Stomach smooth muscle (tissue), 2 donors: ENCODE data around the gene FAM9A.

Experiments used
- H3K27ac ChIP-seq: one replicate; pipeline ENCODE4 v1.7.0; 2013; ENCODE audit warnings: mild to moderate bottlenecking, low read length, inconsistent platforms
- H3K27me3 ChIP-seq, 2 donors: one replicate each; pipeline ENCODE4 v1.7.0; 2013; ENCODE audit warnings: low read length in 2 of 2; ENCODE audit not compliant: insufficient read depth in 2 of 2, control insufficient read depth in 1 of 2
- H3K36me3 ChIP-seq, 2 donors: one replicate each; pipeline ENCODE4 v1.7.0; 2013; ENCODE audit warnings: low read length in 2 of 2; ENCODE audit not compliant: control insufficient read depth in 2 of 2, insufficient read depth in 2 of 2
- H3K4me1 ChIP-seq: one replicate; pipeline ENCODE4 v1.7.0; 2013; ENCODE audit warnings: low read length; ENCODE audit not compliant: control insufficient read depth, insufficient read depth
- H3K4me3 ChIP-seq, 2 donors: one replicate each; pipeline ENCODE4 v1.7.0; 2013; ENCODE audit warnings: low read length in 2 of 2
- H3K9ac ChIP-seq, 2 donors: one replicate each; pipeline ENCODE4 v1.7.0; 2013; ENCODE audit warnings: low read length in 2 of 2, mild to moderate bottlenecking in 1 of 2
- H3K9me3 ChIP-seq, 2 donors: one replicate each; pipeline ENCODE4 v1.7.0; 2013; ENCODE audit warnings: low read length in 2 of 2; ENCODE audit not compliant: control insufficient read depth in 2 of 2
- donor health status: healthy.
- donor health status: Pancreatic carcinoma.

The FAM9A gene

GRCh38 chrX:8841911-8842310 lies 40.7 kb upstream of the FAM9A start:
- H3K4me3 ChIP-seq: no peak overlapping the region
- no peaks in the 10 kb centered on the region for H3K36me3 ChIP-seq
- H3K4me1 ChIP-seq: no peaks in the 10 kb centered on the region
- H3K27me3 ChIP-seq: peaks cover 0 to 6% of the 10 kb centered on the region in 2 donors
- H3K27ac ChIP-seq: no peak overlapping the region
- no peak overlapping the region for H3K9ac ChIP-seq
- peaks cover 0 to 4% of the 10 kb centered on the region in 2 donors for H3K9me3 ChIP-seq

GRCh38 chrX:8834392-8834791 lies 33.2 kb upstream of the FAM9A start:
- H3K36me3 ChIP-seq: no peaks in the 10 kb centered on the region
- H3K9me3 ChIP-seq: peaks cover 0 to 4% of the 10 kb centered on the region in 2 donors
- no peak overlapping the region for H3K27ac ChIP-seq
- H3K9ac ChIP-seq: no peak overlapping the region
- H3K4me3 ChIP-seq: no peak overlapping the region
- peaks cover 0 to 6% of the 10 kb centered on the region in 2 donors for H3K27me3 ChIP-seq
- H3K4me1 ChIP-seq: no peaks in the 10 kb centered on the region

DNA sequence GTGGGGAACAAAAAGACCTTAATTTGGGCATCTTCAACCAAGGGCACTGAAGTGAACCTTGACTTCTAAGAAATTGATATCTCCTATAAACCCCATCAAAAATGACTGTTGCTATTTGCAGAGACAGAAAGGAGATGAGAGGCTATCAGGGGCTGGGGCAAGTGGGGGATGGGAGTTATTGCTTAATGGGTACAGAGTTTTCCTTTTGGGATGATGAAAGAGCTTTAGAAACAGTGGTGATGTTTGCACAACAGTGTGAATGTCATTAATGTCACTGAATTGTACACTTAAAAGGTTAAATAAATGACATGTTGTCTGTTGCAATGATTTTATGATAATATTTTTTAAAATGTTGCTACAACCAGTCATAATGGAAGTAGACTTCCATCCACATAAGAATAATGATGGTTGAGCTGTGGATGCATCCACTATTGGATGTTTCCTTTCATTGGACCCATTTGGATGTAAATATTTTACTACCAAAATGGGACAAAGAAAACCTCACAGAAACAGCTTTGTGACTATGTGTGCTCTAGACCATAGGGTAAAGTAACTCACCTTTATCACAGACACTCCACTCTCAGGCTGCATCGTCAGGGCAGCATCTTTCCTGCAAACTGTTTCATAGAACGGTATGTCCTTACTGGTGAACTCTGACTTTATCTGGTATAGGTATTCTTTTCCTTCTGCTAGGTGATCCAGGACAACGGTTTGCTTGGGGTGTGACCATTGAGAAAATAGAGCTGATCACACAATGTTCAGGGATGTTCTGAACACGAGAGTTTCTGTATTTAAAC lies 31.6 kb upstream of the FAM9A start:
- Histone ChIP-seq H3K27ac (no peak overlapping the region), H3K9ac (no peak overlapping the region), H3K36me3 (no peaks in the 10 kb centered on the region), H3K27me3 (no peaks in the 10 kb centered on the region), H3K9me3 (peaks cover 0 to 4% of the 10 kb centered on the region in 2 donors), H3K4me1 (no peaks in the 10 kb centered on the region), H3K4me3 (no peak overlapping the region)

GRCh38 chrX:8823698-8824097 lies 22.5 kb upstream of the FAM9A start:
- H3K27me3 ChIP-seq: no peaks in the 10 kb centered on the region

DNA sequence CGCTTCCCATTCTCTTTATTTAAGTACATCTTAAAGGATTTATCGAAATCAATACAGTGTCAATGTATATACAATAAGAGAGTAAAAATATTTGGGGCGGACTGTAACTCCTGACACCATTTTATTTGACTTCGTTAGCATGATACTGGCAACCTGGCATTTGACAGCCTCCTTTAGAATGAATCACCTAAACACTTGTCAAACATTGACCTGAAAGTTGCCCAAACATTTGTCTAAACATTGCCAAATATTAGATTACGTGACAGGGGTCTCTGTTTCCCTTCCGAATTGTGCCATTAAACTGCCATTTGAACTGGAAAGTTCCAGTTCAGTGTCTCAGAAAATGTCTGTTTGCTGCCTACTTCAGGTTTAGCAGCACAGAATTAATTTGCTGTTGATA lies 20.8 kb upstream of the FAM9A start:
- no peak overlapping the region for H3K27ac ChIP-seq
- H3K9ac ChIP-seq: no peak overlapping the region
- H3K9me3 ChIP-seq: no peaks in the 10 kb centered on the region
- no peaks in the 10 kb centered on the region for H3K27me3 ChIP-seq
- no peaks in the 10 kb centered on the region for H3K36me3 ChIP-seq
- H3K4me1 ChIP-seq: no peaks in the 10 kb centered on the region
- H3K4me3 ChIP-seq: no peak overlapping the region

More at GRCh38 chrX:8823698-8824097, 22.5 kb upstream of the FAM9A start:
- Histone ChIP-seq H3K4me3 (no peak overlapping the region), H3K4me1 (no peaks in the 10 kb centered on the region), H3K9ac (no peak overlapping the region), H3K36me3 (no peaks in the 10 kb centered on the region), H3K9me3 (no peaks in the 10 kb centered on the region), H3K27ac (no peak overlapping the region)

- Histone ChIP-seq H3K9ac (no peak overlapping the region), H3K4me3 (no peak overlapping the region), H3K4me1 (no peaks in the 10 kb centered on the region), H3K9me3 (no peaks in the 10 kb centered on the region), H3K27ac (no peak overlapping the region), H3K27me3 (no peaks in the 10 kb centered on the region), H3K36me3 (no peaks in the 10 kb centered on the region)
These were observed 19.8 kb upstream of the FAM9A start for GRCh38 chrX:8820910-8821527.

DNA sequence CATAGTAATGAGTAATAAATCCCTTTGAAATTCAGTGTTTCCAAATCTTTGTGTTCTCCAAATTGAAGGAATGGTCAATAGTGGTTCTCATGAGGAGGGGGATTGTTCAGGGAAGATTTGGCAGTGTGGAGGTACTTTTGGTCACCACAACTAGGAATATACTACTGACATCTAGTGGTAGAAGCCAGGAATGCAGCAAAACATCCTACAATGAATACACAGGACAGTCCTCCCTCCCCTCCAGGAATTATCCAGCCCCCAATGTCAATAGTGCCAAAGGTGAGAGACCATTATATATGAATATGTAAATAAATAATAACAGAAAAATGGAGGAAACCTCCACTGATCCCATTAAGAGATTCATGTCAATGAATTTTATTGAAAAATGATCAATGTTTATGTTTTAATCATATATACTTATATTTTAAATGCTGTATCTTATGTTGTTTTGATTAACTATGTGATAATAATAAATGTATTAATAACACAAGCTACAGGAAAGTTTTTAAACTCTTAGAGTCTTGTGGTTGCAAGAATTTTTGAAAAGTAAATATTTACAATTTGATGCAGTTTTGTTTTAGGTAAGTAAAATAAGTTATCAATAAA lies 14.4 kb upstream of the FAM9A start:
- Histone ChIP-seq H3K4me1 (no peaks in the 10 kb centered on the region), H3K4me3 (no peak overlapping the region), H3K9me3 (no peaks in the 10 kb centered on the region), H3K27ac (no peak overlapping the region), H3K36me3 (no peaks in the 10 kb centered on the region), H3K27me3 (peaks cover 0 to 2% of the 10 kb centered on the region in 2 donors), H3K9ac (no peak overlapping the region)

GRCh38 chrX:8813036-8813435 lies 11.9 kb upstream of the FAM9A start:
- Histone ChIP-seq H3K36me3 (no peaks in the 10 kb centered on the region), H3K9me3 (no peaks in the 10 kb centered on the region), H3K4me1 (no peaks in the 10 kb centered on the region), H3K27me3 (peaks cover 0 to 5% of the 10 kb centered on the region in 2 donors), H3K27ac (no peak overlapping the region), H3K9ac (no peak overlapping the region), H3K4me3 (no peak overlapping the region)

- H3K27me3 ChIP-seq: peaks cover 0 to 6% of the 10 kb centered on the region in 2 donors
- H3K9me3 ChIP-seq: no peaks in the 10 kb centered on the region
- H3K27ac ChIP-seq: no peak overlapping the region
- H3K4me1 ChIP-seq: no peaks in the 10 kb centered on the region
- H3K9ac ChIP-seq: no peak overlapping the region
- H3K4me3 ChIP-seq: no peak overlapping the region
- H3K36me3 ChIP-seq: no peaks in the 10 kb centered on the region
These were observed 10.4 kb upstream of the FAM9A start for GRCh38 chrX:8811611-8812010.

GRCh38 chrX:8808661-8809060 lies 7.5 kb upstream of the FAM9A start:
- Histone ChIP-seq H3K9me3 (no peaks in the 10 kb centered on the region), H3K4me1 (no peaks in the 10 kb centered on the region), H3K9ac (no peak overlapping the region), H3K36me3 (no peaks in the 10 kb centered on the region), H3K27ac (no peak overlapping the region), H3K27me3 (peaks cover 0 to 6% of the 10 kb centered on the region in 2 donors), H3K4me3 (no peak overlapping the region)

DNA sequence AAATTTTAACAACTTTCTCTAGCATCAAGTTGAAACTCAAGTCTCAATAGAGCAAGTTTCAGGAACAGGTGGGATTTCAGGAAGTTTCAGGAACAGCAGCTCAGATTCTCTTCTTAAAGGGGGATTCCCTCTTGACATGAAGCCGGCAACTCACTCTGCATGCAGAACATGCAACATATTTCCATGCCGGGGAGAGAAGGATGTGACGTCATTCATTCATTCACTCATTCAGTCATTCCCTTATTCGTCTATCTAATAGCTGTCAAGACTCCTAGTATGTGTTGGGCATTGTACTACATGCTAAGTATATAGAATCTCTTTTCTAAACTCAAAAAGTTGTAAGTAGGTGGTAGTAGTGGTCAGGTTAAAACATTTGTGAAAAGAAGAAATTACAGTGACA lies 4.8 kb upstream of the FAM9A start:
- H3K4me1 ChIP-seq: no peaks in the 10 kb centered on the region
- no peaks in the 10 kb centered on the region for H3K36me3 ChIP-seq
- no peak overlapping the region for H3K27ac ChIP-seq
- no peak overlapping the region for H3K4me3 ChIP-seq
- peaks cover 0 to 9% of the 10 kb centered on the region in 2 donors for H3K27me3 ChIP-seq
- no peaks in the 10 kb centered on the region for H3K9me3 ChIP-seq
- H3K9ac ChIP-seq: no peak overlapping the region
